ENCODE measurements around the gene HOXD11. TPM values are rescaled to one million over a fixed set of nuclear protein-coding genes. Genes with fewer than 3 reads are reported as not detected.

HOXD11 gene
- total and polyA plus RNA-seq, 7 donors, result not detected

- ATAC-seq, result no peak
- WGBS, 3 donors, result 74 to 77% (median 75%) methylated on average over 6 of the region's 6 CpGs
- Histone ChIP-seq H3K9me3 (no peaks in the 10 kb centered on the region), H3K4me1 (no peaks in the 10 kb centered on the region), H3K27ac (no peak overlapping the region), H3K36me3 (ENCODE audit: insufficient read depth in 1 of 2, low read depth in 1 of 2) (peaks cover 2 to 36% of the 10 kb centered on the region in 2 donors), H3K4me3 (no peak overlapping the region), H3K27me3 (ENCODE audit: insufficient read depth in 3 of 3, low read length in 2 of 3) (peaks cover 0 to 6% (median 0%) of the 10 kb centered on the region in 3 donors)
- intact Hi-C loops (cut with DNase I), result no loop called here
- TF ChIP-seq, protein P1, sequence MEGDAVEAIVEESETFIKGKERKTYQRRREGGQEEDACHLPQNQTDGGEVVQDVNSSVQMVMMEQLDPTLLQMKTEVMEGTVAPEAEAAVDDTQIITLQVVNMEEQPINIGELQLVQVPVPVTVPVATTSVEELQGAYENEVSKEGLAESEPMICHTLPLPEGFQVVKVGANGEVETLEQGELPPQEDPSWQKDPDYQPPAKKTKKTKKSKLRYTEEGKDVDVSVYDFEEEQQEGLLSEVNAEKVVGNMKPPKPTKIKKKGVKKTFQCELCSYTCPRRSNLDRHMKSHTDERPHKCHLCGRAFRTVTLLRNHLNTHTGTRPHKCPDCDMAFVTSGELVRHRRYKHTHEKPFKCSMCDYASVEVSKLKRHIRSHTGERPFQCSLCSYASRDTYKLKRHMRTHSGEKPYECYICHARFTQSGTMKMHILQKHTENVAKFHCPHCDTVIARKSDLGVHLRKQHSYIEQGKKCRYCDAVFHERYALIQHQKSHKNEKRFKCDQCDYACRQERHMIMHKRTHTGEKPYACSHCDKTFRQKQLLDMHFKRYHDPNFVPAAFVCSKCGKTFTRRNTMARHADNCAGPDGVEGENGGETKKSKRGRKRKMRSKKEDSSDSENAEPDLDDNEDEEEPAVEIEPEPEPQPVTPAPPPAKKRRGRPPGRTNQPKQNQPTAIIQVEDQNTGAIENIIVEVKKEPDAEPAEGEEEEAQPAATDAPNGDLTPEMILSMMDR (IDR thresholded peaks at IDR 0.05), result no peak
- no peak for DNase-seq
Measured at GRCh38 chr2:176155356-176156044, 48.4 kb downstream of the HOXD11 start.

GRCh38 chr2:176156301-176156806 lies 49.3 kb downstream of the HOXD11 start:
- peaks cover 0 to 6% (median 0%) of the 10 kb centered on the region in 3 donors for H3K27me3 ChIP-seq (ENCODE audit: insufficient read depth in 3 of 3, low read length in 2 of 3)
- TF ChIP-seq, protein P1 (IDR thresholded peaks at IDR 0.05), result no peak
- DNase-seq (no peak), ATAC-seq (no peak)
- no peak overlapping the region for H3K27ac ChIP-seq
- peaks cover 2 to 36% of the 10 kb centered on the region in 2 donors for H3K36me3 ChIP-seq (ENCODE audit: insufficient read depth in 1 of 2, low read depth in 1 of 2)
- intact Hi-C loops (cut with DNase I), result no loop called here
- no peaks in the 10 kb centered on the region for H3K9me3 ChIP-seq
- no peak overlapping the region for H3K4me3 ChIP-seq
- no peaks in the 10 kb centered on the region for H3K4me1 ChIP-seq
- WGBS, 3 donors, result 93 to 95% (median 95%) methylated on average over 8 of the region's 8 CpGs

- intact Hi-C loops (cut with DNase I), result no loop called here
- 46 to 53% (median 47%) methylated on average over 48 of the region's 48 CpGs for WGBS, 3 donors
- no peak within 1 kb of the TSS for H3K27ac ChIP-seq
Measured at GRCh38 chr2:176156807-176157498, 49.9 kb downstream of the HOXD11 start, which contains the start of gene HOXD3. Gene HOXD3 (plus strand): TSS chr2:176157307. CDS start chr2:176169115, 11,808 bp downstream.

GRCh38 chr2:176157499-176158185 lies 50.6 kb downstream of the HOXD11 start:
- DNase-seq, result no peak
- ATAC-seq, result no peak
- H3K36me3 ChIP-seq (ENCODE audit: insufficient read depth in 1 of 2, low read depth in 1 of 2), result peaks cover 2 to 33% of the 10 kb centered on the region in 2 donors
- TF ChIP-seq, protein P1 (IDR thresholded peaks at IDR 0.05), result no peak
- intact Hi-C loops (cut with DNase I), result no loop called here
- H3K9me3 ChIP-seq, result no peaks in the 10 kb centered on the region
- 57 to 65% (median 62%) methylated on average over 43 of the region's 43 CpGs for WGBS, 3 donors
- no peak overlapping the region for H3K27ac ChIP-seq
- H3K27me3 ChIP-seq (ENCODE audit: insufficient read depth in 3 of 3, low read length in 2 of 3), result peaks cover 0 to 6% (median 0%) of the 10 kb centered on the region in 3 donors
- no peaks in the 10 kb centered on the region for H3K4me1 ChIP-seq
- H3K4me3 ChIP-seq, result peak overlapping the region; percentile 48

More at GRCh38 chr2:176156807-176157498, 49.9 kb downstream of the HOXD11 start, which contains the start of gene HOXD3:
- Histone ChIP-seq H3K4me3 (peak within 1 kb of the TSS; percentile 48), H3K9me3 (no peaks in the 10 kb centered on the region), H3K36me3 (ENCODE audit: insufficient read depth in 1 of 2, low read depth in 1 of 2) (peaks cover 2 to 36% of the 10 kb centered on the region in 2 donors), H3K4me1 (no peaks in the 10 kb centered on the region), H3K27me3 (ENCODE audit: insufficient read depth in 3 of 3, low read length in 2 of 3) (peaks cover 0 to 6% (median 0%) of the 10 kb centered on the region in 3 donors)
- ATAC-seq (no peak), DNase-seq (no peak)
- TF ChIP-seq, protein P1 (IDR thresholded peaks at IDR 0.05), result no peak

All from psoas muscle (tissue), 8 donors.